ENCODE data around the gene NAT14.

DNA sequence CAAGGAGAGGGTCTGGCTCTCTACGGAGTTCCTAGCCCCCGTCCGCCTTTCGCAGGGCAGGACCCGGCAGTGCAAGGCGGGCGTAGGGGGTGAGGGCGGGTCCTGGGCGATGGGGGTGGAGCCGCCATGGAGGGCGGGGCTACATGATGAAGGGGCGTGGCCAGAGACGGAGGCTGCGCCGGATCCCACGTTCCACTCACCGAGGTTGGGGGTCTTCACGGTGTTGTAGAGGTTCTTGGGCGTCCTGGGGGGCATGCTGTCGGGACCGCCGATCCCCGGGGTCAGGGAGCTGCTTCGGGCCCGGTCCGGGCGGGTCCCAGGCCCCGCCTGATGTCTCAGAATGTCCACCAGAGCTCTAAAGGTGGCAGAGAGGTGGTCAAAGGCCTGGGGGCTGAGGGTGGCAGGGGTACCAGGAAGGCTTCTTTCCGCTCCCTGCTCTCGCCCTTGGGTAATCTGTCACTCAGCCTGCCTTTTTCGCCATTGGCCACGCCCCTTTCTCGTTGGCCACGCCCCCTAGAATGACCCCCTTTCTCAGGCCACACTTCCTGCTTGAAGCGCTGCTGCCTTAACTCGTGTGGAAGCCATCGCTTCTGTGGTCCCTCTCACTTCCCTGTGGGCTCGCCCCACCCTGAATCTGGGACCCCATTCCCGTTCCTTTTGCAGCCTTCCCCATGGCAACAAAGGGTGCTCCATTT, 44.4 kb upstream of the NAT14 start:
- TF ChIP-seq, protein P1, sequence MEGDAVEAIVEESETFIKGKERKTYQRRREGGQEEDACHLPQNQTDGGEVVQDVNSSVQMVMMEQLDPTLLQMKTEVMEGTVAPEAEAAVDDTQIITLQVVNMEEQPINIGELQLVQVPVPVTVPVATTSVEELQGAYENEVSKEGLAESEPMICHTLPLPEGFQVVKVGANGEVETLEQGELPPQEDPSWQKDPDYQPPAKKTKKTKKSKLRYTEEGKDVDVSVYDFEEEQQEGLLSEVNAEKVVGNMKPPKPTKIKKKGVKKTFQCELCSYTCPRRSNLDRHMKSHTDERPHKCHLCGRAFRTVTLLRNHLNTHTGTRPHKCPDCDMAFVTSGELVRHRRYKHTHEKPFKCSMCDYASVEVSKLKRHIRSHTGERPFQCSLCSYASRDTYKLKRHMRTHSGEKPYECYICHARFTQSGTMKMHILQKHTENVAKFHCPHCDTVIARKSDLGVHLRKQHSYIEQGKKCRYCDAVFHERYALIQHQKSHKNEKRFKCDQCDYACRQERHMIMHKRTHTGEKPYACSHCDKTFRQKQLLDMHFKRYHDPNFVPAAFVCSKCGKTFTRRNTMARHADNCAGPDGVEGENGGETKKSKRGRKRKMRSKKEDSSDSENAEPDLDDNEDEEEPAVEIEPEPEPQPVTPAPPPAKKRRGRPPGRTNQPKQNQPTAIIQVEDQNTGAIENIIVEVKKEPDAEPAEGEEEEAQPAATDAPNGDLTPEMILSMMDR (IDR thresholded peaks at IDR 0.05; ENCODE audit: poor library complexity, severe bottlenecking): no peak
- TF ChIP-seq POLR2AphosphoS5 (IDR thresholded peaks at IDR 0.05): no peak
- no peak for TF ChIP-seq RAD21 (conservative IDR thresholded peaks at IDR 0.05)

Data from neural cell (in vitro differentiated cells).